GM21528 (cell line): Measurements from ENCODE around the gene ABHD1.

ENCODE experiments used
- ATAC-seq: cut with Tn5 transposase; IDR thresholded peaks from one replicate; pipeline ENCODE4 v1.9.1; 2021; ENCODE audit warnings: mild to moderate bottlenecking, moderate library complexity; ENCODE audit not compliant: unreplicated experiment, low FRiP score

ABHD1 gene

GRCh38 chr2:27086724-27087593 lies 36.7 kb upstream of the ABHD1 start, which contains the start of gene KHK:
TSS of gene KHK (plus strand) at chr2:27086772. CDS start at chr2:27087260, 488 bp downstream.
- ATAC-seq: peak; percentile 24

DNA sequence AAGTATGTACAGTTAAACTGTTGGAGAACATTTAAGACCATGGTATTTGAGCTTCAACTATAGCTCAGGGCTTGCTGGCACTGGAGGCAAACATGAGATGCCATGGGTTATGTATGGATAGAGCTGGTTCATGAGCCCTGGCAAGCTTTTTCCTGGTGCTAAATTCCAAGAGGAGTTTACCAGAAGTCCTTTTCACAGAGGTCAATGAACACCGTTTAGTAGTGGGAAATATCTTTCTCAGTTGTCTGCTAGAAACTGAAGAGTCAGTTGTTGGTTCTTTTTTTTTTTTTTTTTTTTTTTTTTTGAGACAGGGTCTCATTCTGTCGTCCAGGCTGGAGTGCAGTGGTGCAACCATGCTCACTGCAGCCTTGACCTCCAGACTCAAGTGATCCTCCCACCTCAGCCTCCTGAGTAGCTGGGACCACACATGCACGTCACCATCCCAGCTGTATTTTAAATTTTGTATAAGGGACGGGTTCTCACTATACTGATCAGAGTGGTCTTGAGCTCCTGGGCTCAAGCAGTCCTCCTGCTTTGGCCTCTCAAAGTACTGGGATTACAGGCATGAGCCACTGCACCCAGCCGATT lies 35.7 kb upstream of the ABHD1 start:
- ATAC-seq: no peak

- no peak for ATAC-seq
Measured at GRCh38 chr2:27088634-27089033, 35.0 kb upstream of the ABHD1 start.

DNA sequence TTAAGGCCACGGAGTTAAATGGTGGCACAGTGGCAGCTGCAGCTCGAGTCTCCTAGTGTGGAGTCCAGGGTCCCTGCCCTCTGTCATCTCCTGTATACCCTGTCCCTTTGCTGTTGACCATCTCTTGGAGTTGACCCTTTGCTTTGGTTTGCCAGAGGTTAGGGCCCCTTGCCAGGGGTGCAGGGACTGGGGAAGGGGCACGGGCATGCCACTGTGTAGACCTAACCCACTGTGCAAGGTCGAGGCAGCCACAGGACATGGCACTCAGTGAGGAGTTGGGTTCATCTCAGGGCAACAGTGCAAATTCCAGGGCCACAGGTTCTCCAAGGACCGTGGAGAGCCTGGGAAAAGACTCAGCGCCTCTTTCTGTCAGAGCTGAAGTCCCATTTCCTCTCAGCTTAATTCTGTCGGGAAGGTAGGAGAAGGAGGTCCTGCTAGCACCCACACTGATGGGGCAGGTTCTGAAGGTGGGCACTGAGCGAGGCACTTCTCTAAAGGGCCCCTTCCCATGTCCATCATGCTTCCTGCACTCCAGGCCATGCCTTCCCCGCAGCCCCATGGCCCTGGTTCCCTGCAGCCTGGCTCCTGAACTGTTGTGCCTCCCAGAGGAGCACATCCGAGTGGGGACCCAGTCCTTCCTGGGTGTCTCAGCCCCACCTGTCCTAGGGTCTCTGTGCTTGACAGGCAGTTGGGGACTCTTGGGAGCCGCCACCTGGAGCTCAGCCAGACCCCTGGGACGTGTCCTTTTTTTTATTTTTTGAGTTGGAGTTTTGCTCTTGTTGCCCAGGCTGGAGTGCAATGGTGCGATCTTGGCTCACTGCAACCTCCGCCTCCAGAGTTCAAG lies 34.3 kb upstream of the ABHD1 start:
- ATAC-seq: no peak

- no peak for ATAC-seq
Measured at GRCh38 chr2:27091746-27092695, 31.6 kb upstream of the ABHD1 start.

GRCh38 chr2:27092696-27093429 lies 30.8 kb upstream of the ABHD1 start:
- no peak for ATAC-seq

DNA sequence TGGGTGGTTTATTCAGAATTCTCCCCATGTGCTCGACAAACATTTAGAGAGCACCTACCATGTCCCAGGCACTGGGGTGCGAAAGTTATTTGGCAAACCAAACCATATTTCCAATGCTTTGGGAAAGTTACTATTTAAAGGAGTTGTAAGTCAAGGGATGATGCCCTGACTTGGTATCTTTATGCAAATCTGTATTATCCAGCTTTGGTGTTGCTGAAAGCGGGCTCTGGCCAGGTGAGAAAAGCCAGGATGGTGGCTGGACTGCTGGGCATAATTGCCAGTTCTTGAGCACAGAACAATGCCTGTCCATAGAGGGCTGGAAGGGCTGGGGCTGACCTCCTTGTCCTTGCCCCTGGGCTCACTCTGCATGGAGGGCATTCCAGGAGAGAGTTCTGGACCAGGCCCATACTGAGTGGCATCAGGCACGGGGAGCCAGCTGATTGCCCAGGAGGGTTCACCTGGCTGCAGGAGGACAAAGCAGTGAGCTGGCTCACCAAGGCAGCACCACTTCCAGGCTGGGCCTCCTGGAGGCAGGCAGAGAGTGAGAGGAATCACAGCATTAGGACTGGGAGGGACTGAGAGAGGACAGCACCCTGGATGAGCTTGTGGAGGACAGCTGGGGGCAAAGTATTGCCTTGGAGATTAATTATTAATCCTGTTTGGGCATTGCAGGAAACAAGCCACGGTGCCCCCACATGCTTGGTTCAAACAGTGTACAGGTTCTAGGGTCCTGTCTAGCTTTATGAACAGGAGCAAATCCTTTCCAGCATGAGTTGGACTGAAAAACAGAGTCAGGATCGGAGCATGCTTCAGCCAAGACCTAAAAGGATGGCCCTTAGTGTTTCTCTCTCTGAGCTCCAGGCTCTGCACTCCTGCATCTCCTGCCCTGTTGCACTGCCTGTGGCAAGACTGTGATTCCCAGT lies 29.9 kb upstream of the ABHD1 start:
- no peak for ATAC-seq

DNA sequence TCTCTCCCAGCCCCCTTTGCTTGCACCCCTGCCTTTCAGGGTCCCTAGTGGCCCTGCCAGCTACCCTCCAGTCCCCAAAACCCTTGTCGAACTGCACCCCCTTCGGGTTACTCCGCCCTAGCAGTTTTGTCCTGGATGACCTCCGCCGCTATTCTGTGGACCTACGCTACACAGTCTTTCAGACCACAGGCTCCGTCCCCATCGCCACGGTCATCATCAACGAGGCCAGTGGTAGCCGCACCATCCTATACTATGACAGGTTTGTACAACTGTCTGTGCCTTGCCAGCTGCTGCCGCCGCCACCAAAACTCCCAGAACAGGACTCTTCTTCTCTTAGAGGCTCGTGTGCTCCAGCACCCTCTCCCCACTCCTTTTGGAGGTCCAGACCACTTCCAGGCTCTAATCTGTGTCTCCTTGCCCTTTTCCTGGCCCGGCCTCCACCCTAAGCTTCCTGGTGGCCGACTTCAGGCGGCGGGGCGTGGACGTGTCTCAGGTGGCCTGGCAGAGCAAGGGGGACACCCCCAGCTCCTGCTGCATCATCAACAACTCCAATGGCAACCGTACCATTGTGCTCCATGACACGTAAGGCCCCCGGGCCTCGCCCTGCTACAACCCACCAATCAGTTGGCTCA lies 29.1 kb upstream of the ABHD1 start:
- ATAC-seq: no peak

DNA sequence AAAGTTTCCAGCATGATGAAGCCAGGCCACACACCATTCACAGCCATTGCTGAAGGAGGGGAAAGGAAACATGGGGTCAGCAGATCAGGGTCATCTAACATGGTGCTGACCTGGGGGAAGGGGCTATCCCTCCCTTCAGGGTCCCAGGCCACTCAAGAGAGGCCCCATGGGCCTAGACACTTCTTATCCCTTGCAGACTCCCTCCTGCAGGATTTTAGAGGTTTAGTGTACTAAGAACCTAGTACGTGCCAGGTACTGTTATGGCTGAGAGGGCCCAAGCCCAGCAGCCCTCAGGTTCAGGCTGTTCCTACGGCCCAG lies 28.2 kb upstream of the ABHD1 start:
- no peak for ATAC-seq

GRCh38 chr2:27095745-27096651 lies 27.6 kb upstream of the ABHD1 start:
- no peak for ATAC-seq

DNA sequence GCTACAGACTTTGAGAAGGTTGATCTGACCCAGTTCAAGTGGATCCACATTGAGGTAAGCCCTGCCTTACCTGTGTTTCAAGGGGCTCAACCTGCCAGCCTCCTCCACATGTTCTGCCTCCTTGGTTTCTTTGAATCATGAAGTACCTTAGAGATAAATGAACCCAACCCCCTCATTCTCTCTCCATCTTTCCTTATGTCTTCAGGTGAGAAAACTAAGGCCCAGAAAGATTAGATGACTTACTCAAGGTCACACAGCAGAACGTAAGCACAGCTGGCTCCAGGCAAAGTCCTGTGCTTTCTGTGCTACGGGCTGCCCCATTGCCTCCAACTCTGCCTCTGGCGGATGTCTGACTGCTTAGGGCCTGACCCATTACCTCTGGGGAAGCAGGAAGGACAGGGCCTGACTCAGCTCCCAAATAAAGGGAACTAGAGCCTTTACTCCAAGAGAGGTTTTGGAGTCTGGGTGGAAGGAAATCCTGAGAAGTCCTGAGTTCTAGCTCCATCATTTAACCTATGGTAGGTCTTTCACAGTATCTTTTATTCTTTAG lies 26.8 kb upstream of the ABHD1 start:
- no peak for ATAC-seq

GRCh38 chr2:27097341-27097740 lies 26.3 kb upstream of the ABHD1 start:
- ATAC-seq: no peak

- ATAC-seq: no peak
Measured at GRCh38 chr2:27099334-27099955, 24.2 kb upstream of the ABHD1 start.

- no peak for ATAC-seq
Measured at GRCh38 chr2:27100036-27100435, 23.6 kb upstream of the ABHD1 start.

DNA sequence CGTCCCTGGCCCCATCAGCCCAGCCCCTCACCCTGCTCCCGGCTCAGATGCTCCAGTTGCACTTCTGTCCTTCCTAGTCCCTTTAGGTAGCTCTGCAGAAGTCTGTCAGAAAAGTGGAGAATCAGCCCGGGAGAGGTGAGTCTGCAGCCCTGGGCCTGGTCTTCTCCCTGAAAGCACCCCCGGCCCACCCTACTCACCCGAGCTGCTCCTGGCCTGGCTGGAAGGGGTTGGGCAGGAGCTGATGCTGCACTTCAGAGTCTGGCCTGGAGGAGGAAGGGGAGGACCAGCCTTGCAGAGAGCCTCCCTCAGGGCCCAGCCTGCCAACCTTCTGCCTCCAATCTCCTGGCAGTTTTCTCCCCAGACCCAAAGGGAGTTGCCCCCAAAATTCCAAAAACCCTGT lies 21.3 kb upstream of the ABHD1 start:
- ATAC-seq: no peak

- ATAC-seq: no peak
Measured at GRCh38 chr2:27105981-27106380, 17.6 kb upstream of the ABHD1 start.
